ENCODE measurements around the gene UBTD1.
"Not testable (repeated sequence)": the region's sequence is repeated elsewhere in the genome, so short reads cannot be mapped to it uniquely, and the experiment has no call there.

DNA sequence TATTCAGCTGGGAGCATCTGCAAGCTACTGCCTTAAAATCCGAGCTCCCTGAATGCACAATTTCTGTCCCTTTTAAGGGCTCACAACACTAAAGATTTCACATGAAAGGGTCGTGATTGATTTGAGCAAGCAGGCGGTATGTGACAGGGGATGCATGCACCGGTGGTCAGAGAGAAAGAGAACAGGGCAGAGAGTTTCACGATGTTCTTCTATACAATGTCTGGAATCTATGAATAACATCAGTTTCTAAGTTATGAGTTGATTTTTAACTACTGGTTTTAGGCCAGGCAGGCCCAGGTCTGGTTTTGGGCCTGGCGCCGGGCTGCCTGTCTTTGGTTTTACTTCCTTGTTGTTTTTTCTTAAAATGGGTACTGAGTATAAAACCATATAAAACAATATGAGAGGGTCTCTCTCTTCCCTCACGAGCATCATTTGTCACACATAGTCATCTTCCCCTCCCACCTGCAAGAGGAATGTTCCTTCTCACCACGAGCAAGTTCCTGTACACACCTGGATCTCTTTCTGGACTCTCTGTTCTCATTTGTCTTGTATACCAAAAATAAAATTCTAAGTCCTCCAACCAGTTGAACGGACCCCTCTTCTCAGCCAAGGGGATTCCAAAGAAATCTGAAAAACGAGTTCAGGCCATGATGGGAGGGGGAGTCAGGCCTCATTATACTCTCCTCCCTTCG is 62.8 kb downstream of the UBTD1 start:
- TF ChIP-seq POLR2A, TAF1, POLR2AphosphoS5, SPI1 (IDR thresholded peaks at IDR 0.05; ENCODE audit: low read depth, low read length): not testable (repeated sequence)
